Stimulated activated naive CD4-positive, alpha-beta T cell treated with Interleukin-2 at 50 U/mL for 16 hours (primary cell): ENCODE results near the gene CCDC91.

Source experiments
- DNase-seq: peaks from one replicate; lab custom pipeline; 2025; lab: John Stamatoyannopoulos, UW

The CCDC91 gene

GRCh38 chr12:28585146-28585545 lies 394.9 kb downstream of the CCDC91 start:
- no peak for DNase-seq

GRCh38 chr12:28586481-28586880 lies 396.2 kb downstream of the CCDC91 start:
- no peak for DNase-seq

GRCh38 chr12:28591831-28592230 lies 401.6 kb downstream of the CCDC91 start:
- DNase-seq: no peak
